ENCODE data around the gene TFF2.

TFF2 gene

DNA sequence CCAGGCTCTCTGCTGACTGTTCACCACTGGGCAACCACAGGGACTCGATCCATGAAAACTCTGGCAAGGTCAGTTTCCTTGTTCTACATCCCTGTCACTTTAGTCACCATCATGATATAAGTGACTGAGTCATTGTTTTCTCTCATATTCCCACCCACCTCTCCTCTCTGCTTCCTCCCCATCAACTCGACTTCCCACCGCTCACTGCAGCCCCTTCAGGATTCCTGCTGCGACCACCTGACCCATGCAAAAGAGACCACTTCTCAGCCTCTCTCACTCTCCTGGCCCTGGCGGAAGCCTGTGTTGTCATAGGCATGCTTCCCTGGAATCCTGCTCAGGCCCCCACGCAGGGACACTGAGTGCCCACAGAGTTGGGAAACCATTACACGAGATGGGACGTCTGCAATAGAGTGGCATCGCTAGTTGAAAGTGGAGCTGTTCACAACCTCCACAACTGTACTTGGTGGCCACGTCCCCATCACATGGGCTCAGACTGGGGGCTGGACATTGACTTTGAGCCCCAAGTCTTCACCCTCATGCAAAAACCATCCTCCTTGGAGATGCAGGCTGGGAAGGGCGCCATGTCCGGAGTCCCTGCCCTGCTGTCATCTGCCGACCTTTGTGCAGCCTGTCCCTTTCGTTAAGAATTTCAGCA, 1.8 kb upstream of the TFF2 start:
- FAIRE-seq (no peak), DNase-seq (ENCODE audit: insufficient read length, low spot score) (no peak)
- TF ChIP-seq TAF1 (IDR thresholded peaks at IDR 0.05; ENCODE audit: low read depth, low read length) (no peak), POLR2A (IDR thresholded peaks at IDR 0.05; ENCODE audit: low read depth, low read length) (no peak), SPI1 (IDR thresholded peaks at IDR 0.05; ENCODE audit: low read depth, low read length) (no peak), POLR2AphosphoS5 (IDR thresholded peaks at IDR 0.05; ENCODE audit: low read depth, low read length) (no peak), POU2F2 (IDR thresholded peaks at IDR 0.05; ENCODE audit: low read depth, low read length) (no peak), PAX5 (IDR thresholded peaks at IDR 0.05; ENCODE audit: insufficient read depth, low read length, severe bottlenecking) (no peak)

DNA sequence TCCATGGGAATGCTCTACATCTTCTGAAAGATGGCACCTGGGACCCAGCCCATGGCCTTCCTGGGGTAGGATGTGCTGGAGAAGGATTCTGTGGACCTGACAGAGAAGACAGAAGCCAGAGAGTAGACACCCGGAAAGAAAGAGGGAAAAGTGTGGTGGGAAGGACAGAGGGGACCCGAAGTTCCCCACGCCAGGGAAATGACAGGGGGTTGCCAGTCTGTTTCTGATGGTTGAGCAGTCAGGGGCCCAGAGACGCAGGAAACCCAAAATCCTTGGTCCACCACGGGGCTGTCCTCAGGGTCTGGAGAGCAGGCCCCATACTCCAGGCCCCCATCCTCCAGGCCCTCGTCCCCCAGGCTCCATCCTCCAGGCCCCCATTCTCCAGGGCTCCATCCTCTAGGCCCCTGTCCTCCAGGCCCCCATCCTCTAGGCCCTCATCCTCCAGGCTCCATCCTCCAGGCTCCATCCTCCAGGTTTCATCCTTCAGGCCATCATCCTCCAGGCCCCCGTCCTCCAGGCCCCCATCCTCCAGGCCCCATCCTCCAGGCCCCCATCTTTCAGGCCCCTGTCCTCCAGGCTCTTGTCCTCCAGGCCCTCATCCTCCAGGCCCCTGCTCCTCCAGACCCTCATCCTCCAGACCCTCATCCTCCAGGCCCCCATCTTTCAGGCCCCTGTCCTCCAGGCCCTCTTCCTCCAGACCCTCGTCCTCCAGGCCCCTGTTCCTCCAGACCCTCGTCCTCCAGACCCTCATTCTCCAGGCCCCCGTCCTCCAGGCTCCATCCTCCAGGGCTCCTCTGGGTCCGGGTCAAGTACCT, 1.0 kb upstream of the TFF2 start:
- TF ChIP-seq SPI1 (IDR thresholded peaks at IDR 0.05; ENCODE audit: low read depth, low read length): no peak
- TF ChIP-seq TAF1 (IDR thresholded peaks at IDR 0.05; ENCODE audit: low read depth, low read length): no peak
- TF ChIP-seq POLR2A (IDR thresholded peaks at IDR 0.05; ENCODE audit: low read depth, low read length): no peak
- TF ChIP-seq POU2F2 (IDR thresholded peaks at IDR 0.05; ENCODE audit: low read depth, low read length): no peak
- TF ChIP-seq PAX5 (IDR thresholded peaks at IDR 0.05; ENCODE audit: insufficient read depth, low read length, severe bottlenecking): no peak
- TF ChIP-seq POLR2AphosphoS5 (IDR thresholded peaks at IDR 0.05; ENCODE audit: low read depth, low read length): no peak
- DNase-seq (ENCODE audit: insufficient read length, low spot score): no peak
- FAIRE-seq: no peak

DNA sequence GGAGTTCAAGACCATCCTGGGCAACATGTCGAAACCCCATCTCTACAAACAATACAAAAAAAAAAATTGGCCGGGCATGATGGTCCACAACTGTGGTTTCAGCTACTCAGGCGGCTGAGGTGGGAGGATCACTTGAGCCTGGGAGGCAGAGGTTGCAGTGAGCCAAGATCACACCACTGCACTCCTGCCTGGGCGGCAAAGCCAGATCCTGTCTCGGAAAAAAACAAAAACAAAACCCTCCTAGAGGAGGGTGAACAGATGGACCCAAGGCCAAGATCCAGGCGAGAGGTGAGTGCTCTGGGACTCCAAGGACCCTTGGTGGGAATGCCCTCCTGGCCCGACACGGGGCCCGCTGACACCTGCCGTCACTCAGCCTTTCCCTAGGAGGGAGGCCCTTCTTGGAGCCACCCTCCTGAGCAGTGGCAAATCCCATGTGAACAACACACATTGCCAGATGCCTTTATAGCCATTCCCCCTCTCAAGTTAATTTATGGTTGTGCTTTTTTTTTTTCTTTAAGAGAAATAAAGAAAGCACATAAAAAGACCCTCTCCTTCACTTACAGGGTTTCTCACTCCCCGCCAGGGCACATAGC, 380 bp downstream of the TFF2 start:
- no peak for FAIRE-seq
- TF ChIP-seq SPI1 (IDR thresholded peaks at IDR 0.05; ENCODE audit: low read depth, low read length) (no peak), TAF1 (IDR thresholded peaks at IDR 0.05; ENCODE audit: low read depth, low read length) (no peak)
- no peak for DNase-seq (ENCODE audit: insufficient read length, low spot score)

GRCh38 chr21:42349420-42350317, 1.1 kb downstream of the TFF2 start:
- FAIRE-seq (no peak), DNase-seq (ENCODE audit: insufficient read length, low spot score) (no peak)
- no peak for TF ChIP-seq POLR2AphosphoS5 (IDR thresholded peaks at IDR 0.05; ENCODE audit: low read depth, low read length)

- no peak for DNase-seq (ENCODE audit: insufficient read length, low spot score)
- TF ChIP-seq POLR2AphosphoS5 (IDR thresholded peaks at IDR 0.05; ENCODE audit: low read depth, low read length): no peak
- no peak for TF ChIP-seq POLR2A (IDR thresholded peaks at IDR 0.05; ENCODE audit: low read depth, low read length)
- no peak for TF ChIP-seq PAX5 (IDR thresholded peaks at IDR 0.05; ENCODE audit: insufficient read depth, low read length, severe bottlenecking)
- TF ChIP-seq SPI1 (IDR thresholded peaks at IDR 0.05; ENCODE audit: low read depth, low read length): no peak
- TF ChIP-seq TAF1 (IDR thresholded peaks at IDR 0.05; ENCODE audit: low read depth, low read length): no peak
- TF ChIP-seq POU2F2 (IDR thresholded peaks at IDR 0.05; ENCODE audit: low read depth, low read length): no peak
- no peak for FAIRE-seq
Observed at GRCh38 chr21:42348762-42349161, 2.0 kb downstream of the TFF2 start.

- no peak for DNase-seq (ENCODE audit: insufficient read length, low spot score)
- no peak for FAIRE-seq
- TF ChIP-seq POLR2A (IDR thresholded peaks at IDR 0.05; ENCODE audit: low read depth, low read length) (no peak), PAX5 (IDR thresholded peaks at IDR 0.05; ENCODE audit: insufficient read depth, low read length, severe bottlenecking) (no peak), TAF1 (IDR thresholded peaks at IDR 0.05; ENCODE audit: low read depth, low read length) (no peak), SPI1 (IDR thresholded peaks at IDR 0.05; ENCODE audit: low read depth, low read length) (no peak)
Observed at GRCh38 chr21:42347601-42348327, 3.0 kb downstream of the TFF2 start.

- no peak for TF ChIP-seq POLR2AphosphoS5 (IDR thresholded peaks at IDR 0.05; ENCODE audit: low read depth, low read length)
- TF ChIP-seq SPI1 (IDR thresholded peaks at IDR 0.05; ENCODE audit: low read depth, low read length): no peak
- TF ChIP-seq POLR2A (IDR thresholded peaks at IDR 0.05; ENCODE audit: low read depth, low read length): no peak
- no peak for TF ChIP-seq POU2F2 (IDR thresholded peaks at IDR 0.05; ENCODE audit: low read depth, low read length)
- no peak for TF ChIP-seq TAF1 (IDR thresholded peaks at IDR 0.05; ENCODE audit: low read depth, low read length)
- TF ChIP-seq PAX5 (IDR thresholded peaks at IDR 0.05; ENCODE audit: insufficient read depth, low read length, severe bottlenecking): no peak
- DNase-seq (ENCODE audit: insufficient read length, low spot score): no peak
- FAIRE-seq: no peak
Observed at GRCh38 chr21:42346866-42347600, 3.8 kb downstream of the TFF2 start.

DNA sequence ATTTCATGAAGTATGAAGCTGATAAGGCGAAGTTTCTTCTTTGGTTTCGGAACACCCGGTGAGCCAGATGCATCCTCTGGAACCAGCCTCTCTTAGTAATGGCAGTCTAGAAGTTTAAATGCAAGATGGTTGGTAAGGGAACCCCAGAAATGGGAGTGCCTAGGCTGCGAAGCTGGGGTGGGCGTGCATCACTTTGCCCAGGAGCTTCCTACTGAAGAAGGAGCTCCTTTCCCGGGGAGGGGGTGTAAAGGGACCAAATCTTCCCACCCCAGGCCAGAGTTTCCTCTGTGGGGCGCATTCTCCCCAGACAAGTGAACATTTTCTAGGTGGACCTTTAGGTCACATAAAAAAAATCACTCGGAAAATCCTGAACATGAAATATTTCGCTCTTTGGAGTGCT, 4.4 kb downstream of the TFF2 start:
- FAIRE-seq: no peak
- no peak for TF ChIP-seq POLR2A (IDR thresholded peaks at IDR 0.05; ENCODE audit: low read depth, low read length)
- TF ChIP-seq POU2F2 (IDR thresholded peaks at IDR 0.05; ENCODE audit: low read depth, low read length): no peak
- no peak for TF ChIP-seq POLR2AphosphoS5 (IDR thresholded peaks at IDR 0.05; ENCODE audit: low read depth, low read length)
- TF ChIP-seq SPI1 (IDR thresholded peaks at IDR 0.05; ENCODE audit: low read depth, low read length): no peak
- TF ChIP-seq PAX5 (IDR thresholded peaks at IDR 0.05; ENCODE audit: insufficient read depth, low read length, severe bottlenecking): no peak
- TF ChIP-seq TAF1 (IDR thresholded peaks at IDR 0.05; ENCODE audit: low read depth, low read length): no peak

More for the DNA sequence above, 4.4 kb downstream of the TFF2 start:
- DNase-seq (ENCODE audit: insufficient read length, low spot score): no peak

Data from GM12891 (cell line).